Measurements from ENCODE around the gene SH3GLB2. TPM values are rescaled to one million over a fixed set of nuclear protein-coding genes. Genes with fewer than 3 reads are reported as not detected.

SH3GLB2 gene
- total RNA-seq, 1 donor from 2014 or later: 94.7 TPM

GRCh38 chr9:129073404-129073803 lies 45.3 kb upstream of the SH3GLB2 start:
- Histone ChIP-seq H3K27me3 (ENCODE audit: low read depth) (no peaks in the 10 kb centered on the region), H3K27ac (no peak overlapping the region), H3K9me3 (no peaks in the 10 kb centered on the region), H3K36me3 (peaks cover 23% of the 10 kb centered on the region), H3K4me3 (no peak overlapping the region), H3K4me1 (no peaks in the 10 kb centered on the region)
- intact Hi-C loops (cut with DNase I): no loop called here
- DNase-seq: no peak
- no peak for TF ChIP-seq CTCF (IDR thresholded peaks at IDR 0.05)
- ATAC-seq: no peak

- H3K4me1 ChIP-seq: no peaks in the 10 kb centered on the region
- intact Hi-C loops (cut with DNase I): no loop called here
- no peak for TF ChIP-seq CTCF (IDR thresholded peaks at IDR 0.05)
- no peak for DNase-seq
- no peak for ATAC-seq
- no peaks in the 10 kb centered on the region for H3K9me3 ChIP-seq
- no peak overlapping the region for H3K4me3 ChIP-seq
- H3K27ac ChIP-seq: no peak overlapping the region
- peaks cover 36% of the 10 kb centered on the region for H3K36me3 ChIP-seq
- no peaks in the 10 kb centered on the region for H3K27me3 ChIP-seq (ENCODE audit: low read depth)
Measured at GRCh38 chr9:129072171-129072570, 44.0 kb upstream of the SH3GLB2 start.

GRCh38 chr9:129071526-129072126 lies 43.5 kb upstream of the SH3GLB2 start:
- DNase-seq: no peak
- Histone ChIP-seq H3K27ac (no peak overlapping the region), H3K4me1 (no peaks in the 10 kb centered on the region), H3K9me3 (no peaks in the 10 kb centered on the region), H3K27me3 (ENCODE audit: low read depth) (no peaks in the 10 kb centered on the region), H3K4me3 (no peak overlapping the region), H3K36me3 (peaks cover 37% of the 10 kb centered on the region)
- no peak for TF ChIP-seq CTCF (IDR thresholded peaks at IDR 0.05)
- no peak for ATAC-seq
- intact Hi-C loops (cut with DNase I): no loop called here

- DNase-seq: no peak
- Histone ChIP-seq H3K9me3 (no peaks in the 10 kb centered on the region), H3K27me3 (ENCODE audit: low read depth) (no peaks in the 10 kb centered on the region), H3K27ac (no peak overlapping the region), H3K4me1 (no peaks in the 10 kb centered on the region), H3K4me3 (no peak overlapping the region), H3K36me3 (peaks cover 41% of the 10 kb centered on the region)
- intact Hi-C loops (cut with DNase I): no loop called here
- TF ChIP-seq CTCF (IDR thresholded peaks at IDR 0.05): no peak
- ATAC-seq: no peak
Measured at GRCh38 chr9:129070696-129071525, 42.8 kb upstream of the SH3GLB2 start.

GRCh38 chr9:129069862-129070641 lies 41.9 kb upstream of the SH3GLB2 start:
- Histone ChIP-seq H3K36me3 (peaks cover 49% of the 10 kb centered on the region), H3K27ac (peak overlapping the region; percentile 43), H3K9me3 (no peaks in the 10 kb centered on the region), H3K4me1 (no peaks in the 10 kb centered on the region), H3K4me3 (no peak overlapping the region), H3K27me3 (ENCODE audit: low read depth) (no peaks in the 10 kb centered on the region)
- no peak for TF ChIP-seq CTCF (IDR thresholded peaks at IDR 0.05)
- DNase-seq (no peak), ATAC-seq (no peak)
- intact Hi-C loops (cut with DNase I): no loop called here
